ENCODE measurements around the gene ACYP2.
A peak's percentile ranks its signal among the peaks of the same experiment; 100 is the strongest.

DNA sequence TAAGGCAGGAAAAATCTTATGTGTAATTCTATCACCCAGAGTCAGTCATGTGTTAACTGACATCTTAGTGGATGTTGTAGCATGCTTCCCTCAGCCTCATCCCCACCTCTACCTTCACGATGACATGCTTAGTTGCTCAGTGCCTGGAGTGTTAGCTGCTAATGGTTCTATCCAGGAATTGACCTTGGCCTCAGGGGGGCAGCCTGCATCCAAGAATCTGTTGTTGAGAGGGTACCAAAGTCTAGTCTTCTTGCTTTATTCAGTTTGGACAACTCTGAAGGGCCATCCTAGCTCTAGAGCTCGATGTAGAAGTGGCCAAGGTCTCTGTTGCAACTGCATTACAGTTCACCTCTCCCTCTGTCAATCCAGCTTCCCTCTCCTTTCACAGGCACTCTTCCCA, 61.2 kb downstream of the ACYP2 start:
- TF ChIP-seq CTCF (IDR thresholded peaks at IDR 0.05) (peak; percentile 17 to 67 (median 50)), POLR2A (IDR thresholded peaks at IDR 0.05) (no peak)
